Skeletal muscle satellite cell (primary cell): ENCODE results near the gene FRMD1. TPM values are rescaled to one million over a fixed set of nuclear protein-coding genes. Genes with fewer than 3 reads are reported as not detected.

ENCODE experiments used
- H3K27me3 ChIP-seq: 2 replicates; pipeline ENCODE4 v1.7.0; 2013; ENCODE audit warnings: low read length; ENCODE audit not compliant: control insufficient read depth, insufficient read depth
- H3K36me3 ChIP-seq: 2 replicates; pipeline ENCODE4 v1.7.0; 2013; ENCODE audit warnings: mild to moderate bottlenecking, control low read depth, low read length; ENCODE audit not compliant: insufficient read depth
- H3K4me1 ChIP-seq: 2 replicates; pipeline ENCODE4 v1.7.0; 2013; ENCODE audit warnings: low read length; ENCODE audit not compliant: control insufficient read depth, insufficient read depth
- H3K4me2 ChIP-seq: 2 replicates; pipeline ENCODE4 v1.7.0; 2013; ENCODE audit warnings: mild to moderate bottlenecking, low read length
- H3K4me3 ChIP-seq: 2 replicates; pipeline ENCODE4 v1.7.0; 2013; ENCODE audit warnings: low read length
- H3K9ac ChIP-seq: 2 replicates; pipeline ENCODE4 v1.7.0; 2013; ENCODE audit warnings: mild to moderate bottlenecking, low read depth, low read length, moderate library complexity
- H3K9me3 ChIP-seq: replicated peaks from 2 replicates; pipeline ENCODE4 v1.7.0; 2013; ENCODE audit warnings: mild to moderate bottlenecking, control low read depth, low read length
- total RNA-seq: library from RNA; depleted of rRNA; stranded (reverse); fragments of >200 nt; gene quantifications from 2 replicates; pipeline ENCODE4 v1.2.3, GENCODE V29; 2012; rRNA removed

Gene FRMD1
- total RNA-seq: not detected in 2 replicates

DNA sequence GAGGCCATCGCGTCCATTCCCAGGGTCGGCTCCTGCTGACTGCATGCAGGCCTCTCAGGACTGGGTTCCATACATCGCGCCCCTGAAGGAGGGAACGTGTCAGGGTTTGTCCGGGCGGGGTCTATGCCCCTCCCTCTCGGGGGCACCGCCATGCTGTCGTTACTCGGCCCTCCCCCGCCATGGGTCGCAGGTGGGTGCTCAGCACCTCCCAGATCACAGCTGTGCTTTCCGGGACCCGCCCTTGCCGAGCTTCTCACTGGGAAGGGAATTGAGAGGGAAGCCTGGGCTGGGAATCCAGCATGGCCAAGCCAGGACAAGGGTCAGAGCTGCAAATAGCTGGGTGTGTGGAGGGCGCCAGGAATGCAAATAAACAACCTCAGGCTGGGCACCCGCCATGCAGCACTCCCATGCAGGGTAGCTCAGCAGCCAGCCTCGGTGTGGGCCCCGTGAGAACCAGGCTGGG is at the start of gene FRMD1:
TSS of gene FRMD1 (minus strand) at position 270 of the 463 bp plus-strand sequence. CDS start at position 152, 118 bp downstream.
- H3K27me3 ChIP-seq: no peaks in the 10 kb centered on the region
- H3K4me2 ChIP-seq: no peak within 1 kb of the TSS
- H3K9ac ChIP-seq: no peak within 1 kb of the TSS
- H3K9me3 ChIP-seq: peaks cover 8% of the 10 kb centered on the region
- H3K4me3 ChIP-seq: no peak within 1 kb of the TSS
- H3K4me1 ChIP-seq: no peaks in the 10 kb centered on the region
- no peaks in the 10 kb centered on the region for H3K36me3 ChIP-seq

DNA sequence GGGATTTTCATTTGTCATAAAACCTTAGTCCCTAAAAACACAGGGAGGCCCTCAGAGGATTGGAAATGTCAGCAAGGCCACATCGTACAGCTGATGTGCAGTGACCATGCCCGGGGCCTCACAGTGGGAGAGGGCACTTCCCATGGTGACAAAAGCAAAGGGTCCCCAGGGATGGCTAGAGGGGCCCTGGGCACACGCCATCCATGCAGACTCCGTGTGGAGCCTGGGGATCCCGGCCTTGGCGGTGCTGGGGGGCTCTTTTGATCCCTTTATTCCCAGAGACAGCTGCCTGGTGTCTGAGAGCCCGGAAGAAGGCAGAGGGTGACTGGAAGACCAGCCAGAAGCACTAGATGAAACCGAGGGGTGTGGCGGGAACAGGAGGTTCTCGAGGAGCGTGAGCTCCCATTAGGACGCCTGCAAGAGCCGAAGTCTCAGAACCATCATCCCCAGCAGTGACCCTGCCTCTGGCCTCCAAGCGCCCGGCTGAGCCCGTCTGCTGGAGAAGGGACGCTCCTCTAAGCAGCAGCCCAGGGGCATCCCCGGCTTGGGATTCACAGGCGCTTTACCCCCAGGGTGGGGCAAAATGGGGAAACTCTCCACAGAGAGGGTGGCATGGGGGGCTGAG is 49.1 kb upstream of the FRMD1 start:
- Histone ChIP-seq H3K4me1 (peaks cover 11% of the 10 kb centered on the region), H3K4me3 (no peak overlapping the region), H3K9ac (no peak overlapping the region), H3K9me3 (no peaks in the 10 kb centered on the region), H3K4me2 (no peak overlapping the region), H3K36me3 (no peaks in the 10 kb centered on the region), H3K27me3 (peaks cover 4% of the 10 kb centered on the region)

DNA sequence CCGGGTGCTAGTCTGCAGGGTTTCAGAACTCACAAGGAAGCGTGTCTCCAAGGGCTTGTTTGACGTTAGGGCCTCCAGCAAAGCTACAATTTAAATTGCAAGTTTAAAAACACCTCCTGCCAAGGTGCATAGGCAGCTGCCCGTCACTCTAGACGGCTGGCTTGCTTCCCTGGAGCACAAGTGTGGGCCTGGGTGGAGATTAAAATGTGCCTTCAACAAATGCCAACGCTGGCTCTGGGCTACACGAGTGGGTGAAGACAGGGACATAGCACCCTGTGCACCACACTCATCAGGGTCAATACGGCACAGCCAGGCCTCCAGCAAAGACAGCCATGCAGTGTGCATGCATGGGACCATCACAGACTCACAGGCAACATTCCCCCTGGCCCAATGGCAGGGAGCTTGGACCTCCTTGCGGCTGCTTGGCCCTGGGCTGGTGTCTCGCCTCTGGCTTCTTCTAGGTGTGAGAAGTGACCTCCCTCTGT is 48.4 kb upstream of the FRMD1 start:
- Histone ChIP-seq H3K4me3 (no peak overlapping the region), H3K9me3 (peaks cover under 1% of the 10 kb centered on the region), H3K36me3 (no peaks in the 10 kb centered on the region), H3K4me1 (peaks cover 5% of the 10 kb centered on the region), H3K9ac (no peak overlapping the region), H3K4me2 (no peak overlapping the region), H3K27me3 (peaks cover 4% of the 10 kb centered on the region)

DNA sequence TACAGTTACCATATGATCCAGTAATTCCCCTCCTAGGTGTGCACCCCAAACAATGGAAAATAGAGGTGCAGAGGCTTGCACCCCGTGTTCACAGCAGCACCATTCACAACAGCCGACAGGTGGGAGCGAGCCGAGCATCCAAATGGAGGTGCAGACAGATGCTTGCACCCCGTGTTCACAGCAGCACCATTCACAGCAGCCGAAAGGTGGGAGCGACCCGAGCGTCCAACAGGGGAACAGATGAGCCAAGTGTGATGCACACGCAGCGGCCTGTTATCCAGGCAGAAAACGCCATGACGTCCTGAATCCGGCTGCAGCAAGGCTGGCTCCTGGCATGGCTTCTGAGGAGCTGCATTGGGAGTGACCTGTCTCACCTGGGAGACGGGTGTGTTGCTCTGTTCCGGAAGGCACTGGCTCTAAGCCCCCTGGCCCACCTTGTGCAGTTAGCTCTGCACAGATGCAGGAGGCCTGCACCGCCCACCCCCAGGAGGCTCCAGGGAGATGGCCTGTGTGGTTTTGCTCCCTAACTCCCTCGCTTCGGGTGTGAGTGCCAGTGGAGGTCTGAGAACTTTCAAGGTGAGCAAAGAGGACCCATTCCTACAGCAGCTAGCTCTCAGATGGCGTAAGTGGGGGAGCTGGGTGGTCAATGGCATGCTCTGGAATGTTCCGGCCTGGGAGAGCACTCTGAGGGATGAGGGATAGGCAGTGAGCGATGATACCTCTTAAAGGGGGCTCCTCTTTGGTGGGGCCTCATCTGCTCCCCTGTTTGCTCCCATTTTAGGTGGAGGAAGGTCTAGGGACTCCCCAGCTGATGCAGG is 47.8 kb upstream of the FRMD1 start:
- Histone ChIP-seq H3K9me3 (peaks cover 5% of the 10 kb centered on the region), H3K4me3 (no peak overlapping the region), H3K27me3 (no peaks in the 10 kb centered on the region), H3K9ac (no peak overlapping the region), H3K4me1 (no peaks in the 10 kb centered on the region), H3K4me2 (no peak overlapping the region), H3K36me3 (no peaks in the 10 kb centered on the region)

DNA sequence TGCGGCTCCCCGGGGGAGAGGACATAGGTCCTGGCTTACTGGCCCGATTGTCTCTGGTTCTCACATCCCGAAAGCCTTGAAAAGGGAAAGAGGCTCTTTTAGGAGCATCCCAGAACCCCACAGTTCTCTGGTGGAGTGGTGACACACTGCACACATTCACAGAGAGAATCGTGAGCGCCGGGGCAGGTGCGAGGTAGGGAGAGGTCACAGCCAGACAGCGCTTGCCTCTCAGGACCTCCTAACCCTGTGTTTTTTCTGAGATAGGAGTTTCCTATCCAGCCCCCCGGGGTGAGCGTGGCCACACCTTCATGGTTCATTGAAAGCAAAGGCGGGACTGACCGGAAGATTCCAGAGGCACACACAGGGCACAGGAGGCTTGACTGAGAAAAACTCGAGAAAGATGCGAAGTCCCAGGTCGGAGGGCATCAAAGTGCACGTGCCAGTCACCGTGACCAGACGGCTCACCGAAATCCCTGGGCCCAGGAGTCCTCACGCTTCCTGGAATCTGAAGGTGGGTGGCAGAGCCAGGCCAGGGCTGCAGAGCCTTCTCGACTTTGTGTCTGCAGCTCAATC is 46.5 kb upstream of the FRMD1 start:
- Histone ChIP-seq H3K36me3 (no peaks in the 10 kb centered on the region), H3K4me2 (no peak overlapping the region), H3K9me3 (peaks cover 11% of the 10 kb centered on the region), H3K4me1 (no peaks in the 10 kb centered on the region), H3K27me3 (no peaks in the 10 kb centered on the region), H3K4me3 (no peak overlapping the region), H3K9ac (no peak overlapping the region)

DNA sequence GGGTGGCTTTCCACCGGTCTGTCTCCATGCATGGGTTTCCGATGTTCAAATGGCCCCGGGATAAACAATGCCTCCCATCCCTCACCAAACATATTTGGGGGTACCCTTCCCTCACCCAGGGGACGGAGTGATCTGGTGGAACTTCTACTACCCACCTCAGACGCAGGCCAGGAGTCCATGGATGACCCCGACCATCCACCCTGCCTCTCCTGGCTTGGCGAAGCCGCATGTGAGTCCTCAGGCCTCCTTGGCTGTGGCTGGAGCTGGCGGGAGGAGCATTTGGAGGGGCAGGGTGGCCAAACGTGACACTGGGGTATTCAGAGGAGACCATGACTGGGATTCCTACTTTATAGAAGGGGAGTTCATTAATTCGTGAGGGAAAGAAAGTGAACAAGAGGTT is 45.9 kb upstream of the FRMD1 start:
- Histone ChIP-seq H3K4me3 (no peak overlapping the region), H3K9ac (no peak overlapping the region), H3K4me1 (no peaks in the 10 kb centered on the region), H3K9me3 (peaks cover 11% of the 10 kb centered on the region), H3K36me3 (no peaks in the 10 kb centered on the region), H3K4me2 (no peak overlapping the region), H3K27me3 (no peaks in the 10 kb centered on the region)

DNA sequence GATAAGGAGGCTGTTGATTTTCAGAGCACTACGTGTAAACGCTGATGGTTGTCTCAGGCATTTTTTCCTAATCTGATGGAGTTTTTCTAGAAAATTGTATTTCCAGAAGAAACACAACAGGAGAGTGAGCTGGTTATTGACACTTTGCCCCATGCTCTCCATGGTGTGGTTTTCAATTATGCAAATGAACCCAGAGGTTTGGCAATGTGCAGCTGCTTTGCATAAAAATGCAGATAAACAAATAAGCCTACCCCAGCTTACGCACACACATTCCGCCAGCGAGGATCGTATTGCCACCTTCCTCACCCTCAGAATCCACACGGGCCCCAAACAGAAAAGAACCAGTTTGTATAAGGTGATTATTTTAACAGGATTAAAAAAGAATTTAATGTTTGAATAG is 45.1 kb upstream of the FRMD1 start:
- Histone ChIP-seq H3K9me3 (peaks cover 11% of the 10 kb centered on the region), H3K27me3 (no peaks in the 10 kb centered on the region), H3K4me1 (no peaks in the 10 kb centered on the region), H3K4me2 (no peak overlapping the region), H3K9ac (no peak overlapping the region), H3K4me3 (no peak overlapping the region), H3K36me3 (no peaks in the 10 kb centered on the region)

DNA sequence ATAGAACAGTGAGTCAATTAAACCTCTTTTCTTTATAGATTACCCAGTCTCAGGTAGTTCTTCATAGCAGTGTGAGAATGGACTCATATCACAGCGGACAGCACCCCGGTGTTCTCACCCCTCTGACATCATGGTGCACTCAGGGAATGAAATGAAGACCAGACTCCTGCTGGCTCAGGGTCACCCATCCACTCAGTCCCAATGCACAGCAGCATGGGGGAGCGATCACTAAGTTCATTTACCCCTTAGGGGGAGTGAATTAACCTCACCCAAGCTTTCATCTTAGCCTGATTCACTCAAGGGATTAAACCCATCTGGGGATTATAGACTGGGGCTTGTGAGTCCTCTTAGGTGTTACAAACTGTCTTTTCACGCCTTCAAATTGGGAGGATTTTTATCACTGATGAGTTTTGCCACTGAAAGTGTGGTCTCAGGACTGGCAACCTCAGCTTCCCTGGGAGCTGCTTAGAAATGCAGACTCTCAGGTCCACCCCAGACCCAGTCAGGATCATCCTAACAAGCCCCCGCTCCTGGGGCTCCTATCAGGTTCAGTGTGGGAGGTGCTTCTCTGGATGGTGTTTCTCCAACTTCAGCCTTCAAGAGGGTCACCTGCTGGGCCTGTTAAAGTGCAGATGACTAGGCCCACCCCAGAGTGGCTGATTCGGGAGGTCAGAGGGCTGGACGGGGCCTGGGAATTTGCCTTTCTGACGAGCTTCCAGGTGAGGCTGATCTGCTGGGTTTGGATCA is 44.3 kb upstream of the FRMD1 start:
- Histone ChIP-seq H3K27me3 (no peaks in the 10 kb centered on the region), H3K36me3 (no peaks in the 10 kb centered on the region), H3K4me2 (no peak overlapping the region), H3K9me3 (peaks cover 11% of the 10 kb centered on the region), H3K4me3 (no peak overlapping the region), H3K9ac (no peak overlapping the region), H3K4me1 (no peaks in the 10 kb centered on the region)

DNA sequence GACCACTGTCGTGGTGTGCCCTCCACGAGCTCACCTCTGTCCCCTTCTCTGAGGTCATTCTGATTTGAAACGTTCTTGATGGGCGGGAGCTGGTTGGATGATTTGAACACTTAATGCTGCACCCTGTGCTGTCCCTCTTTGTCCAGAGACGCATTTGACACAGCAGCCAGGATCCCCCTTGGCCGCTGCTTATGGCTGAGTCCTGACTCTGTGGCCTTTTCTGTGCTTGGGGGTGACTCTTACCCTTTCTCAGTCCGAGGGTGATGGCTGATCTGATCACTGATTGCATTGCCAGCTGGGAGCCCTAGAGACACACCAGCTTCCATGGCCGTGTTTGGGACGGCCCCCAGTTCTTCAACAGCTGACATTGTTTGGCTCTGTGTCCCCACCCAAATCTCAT is 43.5 kb upstream of the FRMD1 start:
- Histone ChIP-seq H3K9me3 (peaks cover 11% of the 10 kb centered on the region), H3K27me3 (no peaks in the 10 kb centered on the region), H3K4me3 (no peak overlapping the region), H3K9ac (no peak overlapping the region), H3K4me2 (no peak overlapping the region), H3K36me3 (no peaks in the 10 kb centered on the region), H3K4me1 (no peaks in the 10 kb centered on the region)

DNA sequence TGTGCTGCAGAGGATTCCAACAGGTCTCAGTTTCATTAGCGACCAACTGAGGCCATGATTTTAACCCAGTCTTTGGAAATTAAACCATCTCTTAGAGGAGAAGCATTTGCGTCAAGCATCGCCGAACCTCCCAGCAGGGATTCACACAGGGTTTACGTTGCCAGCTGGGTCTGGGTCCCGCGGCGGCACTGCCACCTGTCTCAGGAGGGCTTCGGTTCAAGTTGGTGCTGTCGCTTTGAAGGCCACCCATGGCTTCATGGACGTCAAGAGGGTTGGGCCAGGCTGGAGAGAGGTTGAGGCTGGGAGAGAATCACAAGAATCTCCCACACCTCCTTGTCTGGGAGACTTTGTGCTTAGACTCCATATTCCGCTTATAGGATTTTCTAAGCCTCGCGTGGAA is 43.0 kb upstream of the FRMD1 start:
- H3K27me3 ChIP-seq: no peaks in the 10 kb centered on the region
- no peak overlapping the region for H3K4me2 ChIP-seq
- H3K9ac ChIP-seq: no peak overlapping the region
- no peak overlapping the region for H3K4me3 ChIP-seq
- H3K9me3 ChIP-seq: peaks cover 11% of the 10 kb centered on the region
- H3K4me1 ChIP-seq: no peaks in the 10 kb centered on the region
- no peaks in the 10 kb centered on the region for H3K36me3 ChIP-seq

DNA sequence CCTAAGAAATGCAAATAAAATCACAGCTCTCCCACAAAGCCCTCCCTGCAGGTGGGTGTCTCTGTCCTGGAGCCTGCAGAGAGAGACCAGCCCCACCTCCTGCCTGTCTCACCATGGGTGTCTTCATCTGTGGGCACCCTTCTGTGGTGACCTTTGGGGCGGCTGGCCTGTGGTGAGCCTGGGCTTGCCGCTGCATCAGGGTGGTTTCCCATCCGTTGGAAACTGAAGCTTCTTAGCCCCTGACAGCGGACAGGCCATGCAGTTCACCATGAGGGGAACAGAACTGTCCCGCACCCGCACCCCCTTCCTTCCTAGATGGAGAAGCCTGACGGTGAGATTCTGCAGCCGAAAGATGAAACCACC is 42.3 kb upstream of the FRMD1 start:
- no peak overlapping the region for H3K9ac ChIP-seq
- peaks cover 11% of the 10 kb centered on the region for H3K9me3 ChIP-seq
- no peaks in the 10 kb centered on the region for H3K27me3 ChIP-seq
- no peaks in the 10 kb centered on the region for H3K36me3 ChIP-seq
- H3K4me1 ChIP-seq: no peaks in the 10 kb centered on the region
- no peak overlapping the region for H3K4me2 ChIP-seq
- H3K4me3 ChIP-seq: no peak overlapping the region
